ENCODE data around the gene SH3BP5.
A peak's percentile ranks its signal among the peaks of the same experiment; 100 is the strongest.

Gene SH3BP5

DNA sequence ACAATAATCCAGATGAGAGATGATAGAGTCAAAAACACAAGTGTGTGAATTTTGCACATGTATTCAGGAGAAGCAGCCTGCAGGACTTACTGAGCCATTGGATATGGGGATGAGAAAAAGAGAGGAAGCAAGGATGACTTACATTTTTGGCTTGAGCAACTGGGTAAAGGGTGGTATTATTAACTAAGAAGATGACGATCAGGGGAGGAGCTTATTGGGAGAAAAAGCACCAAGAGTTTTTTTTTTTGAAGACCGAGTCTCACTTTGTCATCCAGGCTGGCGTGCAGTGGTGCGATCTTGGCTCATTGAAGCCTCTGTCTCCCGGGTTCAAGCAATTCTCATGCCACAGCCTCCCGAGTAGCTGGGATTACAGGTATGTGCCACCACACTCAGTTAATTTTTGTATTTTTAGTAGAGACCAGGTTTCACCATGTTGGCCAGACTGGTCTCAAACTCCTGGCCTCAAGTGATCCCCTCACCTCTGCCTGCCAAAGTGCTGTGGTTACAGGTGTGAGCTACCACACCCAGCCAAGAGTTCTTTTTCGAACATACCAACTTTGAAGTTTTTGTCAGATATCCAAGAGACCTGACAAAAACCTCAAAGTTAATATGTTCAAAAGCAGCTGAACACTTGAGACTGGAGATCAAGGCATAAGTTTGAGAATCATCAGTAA lies 14.8 kb upstream of the SH3BP5 start:
- DNase-seq = no peak

DNA sequence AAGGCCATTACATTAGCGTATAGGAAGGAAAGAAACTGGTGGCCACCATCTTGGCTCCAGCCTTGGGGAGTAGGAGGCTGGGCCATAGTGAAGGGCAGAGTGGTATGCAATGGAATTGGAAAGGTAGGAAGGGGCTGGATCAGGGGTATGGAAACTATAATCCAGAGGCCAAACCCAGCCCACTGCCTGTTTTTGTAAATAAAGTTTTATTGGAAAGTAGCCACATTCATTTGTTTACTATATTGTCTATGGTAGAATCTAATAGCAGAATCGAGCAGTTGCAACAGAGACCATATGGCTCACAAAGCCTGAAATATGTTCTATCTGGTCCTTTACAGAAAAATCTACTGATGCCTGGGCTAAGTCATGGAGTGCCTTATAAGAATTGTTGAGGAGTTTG lies 14.1 kb upstream of the SH3BP5 start:
- DNase-seq = no peak

DNA sequence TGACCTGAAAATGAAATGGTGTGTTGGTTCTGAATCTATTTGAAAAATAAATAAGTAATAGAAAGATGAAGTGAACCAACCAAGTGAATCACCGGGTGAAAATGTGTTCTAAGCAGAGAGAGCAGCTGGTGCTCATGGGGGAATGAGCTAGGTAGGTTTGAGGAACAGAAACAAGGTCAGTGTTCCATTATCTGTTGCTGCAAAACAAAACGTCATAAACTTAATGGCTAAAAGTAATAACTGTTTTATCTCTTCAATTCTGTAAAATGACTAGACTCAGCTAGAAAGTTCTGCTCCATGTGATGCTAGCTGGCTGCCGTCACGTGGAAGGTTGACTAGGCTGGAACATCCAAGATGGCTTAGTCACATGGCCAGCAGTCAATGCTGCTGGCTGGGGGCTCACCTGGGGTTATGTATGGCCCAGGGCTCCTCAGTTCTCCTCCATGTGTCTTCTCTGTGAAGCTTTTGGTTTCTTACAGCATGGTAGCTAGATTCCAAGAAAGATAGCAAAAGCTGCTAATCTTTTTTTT lies 13.3 kb upstream of the SH3BP5 start:
- no peak for DNase-seq

DNA sequence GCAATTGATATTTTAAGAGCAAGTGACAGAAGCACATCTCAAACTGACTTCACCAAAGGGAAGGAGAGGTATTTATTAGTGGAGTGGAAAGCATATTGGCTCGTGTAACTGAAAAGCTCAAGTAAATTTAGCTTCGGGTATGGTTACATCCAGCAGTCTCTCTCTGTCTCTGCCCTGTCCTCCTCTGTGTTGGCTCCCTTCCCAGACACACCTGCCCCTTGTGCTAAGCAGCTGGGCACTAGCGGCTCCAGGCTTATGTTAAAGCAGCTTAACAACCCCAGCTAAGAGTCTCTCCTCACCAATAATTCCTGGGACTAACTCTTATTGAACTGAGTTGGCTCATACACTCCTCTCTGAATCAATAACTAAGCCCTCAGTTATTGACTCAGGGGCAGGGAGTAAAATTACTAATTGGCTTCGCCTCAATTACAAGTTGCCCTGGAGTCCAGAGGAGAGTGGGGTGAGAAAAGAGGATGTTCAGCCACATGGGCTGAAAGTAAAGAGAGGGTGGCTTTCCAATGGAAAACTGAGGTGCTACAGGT lies 12.8 kb upstream of the SH3BP5 start:
- peak; percentile 95 for DNase-seq

DNA sequence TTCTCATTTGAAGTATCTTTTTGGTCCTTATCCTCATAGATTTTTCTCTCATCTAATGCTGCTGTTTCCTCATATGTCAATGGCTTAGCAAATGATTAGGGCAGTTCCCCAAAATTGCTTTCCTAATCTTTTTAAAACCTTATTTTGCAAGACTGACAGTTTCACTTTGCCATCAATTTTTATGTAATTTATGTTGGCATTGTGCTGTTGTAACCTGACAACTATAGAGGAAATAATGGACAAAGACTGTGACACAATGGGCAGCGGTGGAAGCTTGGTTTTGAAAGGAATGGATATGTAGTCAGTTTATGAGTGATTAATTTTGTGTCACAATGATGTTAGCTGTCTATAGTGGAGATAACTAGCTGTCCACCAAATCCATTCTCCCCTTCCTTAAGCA lies 10.6 kb upstream of the SH3BP5 start:
- no peak for DNase-seq

DNA sequence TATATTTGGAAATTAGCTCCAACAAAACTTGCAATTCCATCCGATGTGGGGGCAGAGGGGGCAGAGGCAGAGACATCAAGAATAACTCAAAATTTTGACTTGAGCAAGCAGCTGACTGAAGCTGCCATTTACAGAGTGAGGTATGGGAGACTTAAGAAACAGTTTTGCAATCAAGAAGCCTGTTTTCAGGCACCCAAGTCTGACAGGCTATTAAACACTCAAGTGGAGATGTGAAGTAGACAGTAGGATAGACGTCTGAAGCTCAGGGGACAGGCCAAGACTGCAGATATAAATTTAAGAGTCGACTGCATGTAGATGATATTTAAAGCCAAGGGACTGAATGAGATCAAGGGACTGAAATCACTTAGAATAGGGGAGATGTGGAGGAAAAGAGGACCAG lies 9.9 kb upstream of the SH3BP5 start:
- DNase-seq = no peak

DNA sequence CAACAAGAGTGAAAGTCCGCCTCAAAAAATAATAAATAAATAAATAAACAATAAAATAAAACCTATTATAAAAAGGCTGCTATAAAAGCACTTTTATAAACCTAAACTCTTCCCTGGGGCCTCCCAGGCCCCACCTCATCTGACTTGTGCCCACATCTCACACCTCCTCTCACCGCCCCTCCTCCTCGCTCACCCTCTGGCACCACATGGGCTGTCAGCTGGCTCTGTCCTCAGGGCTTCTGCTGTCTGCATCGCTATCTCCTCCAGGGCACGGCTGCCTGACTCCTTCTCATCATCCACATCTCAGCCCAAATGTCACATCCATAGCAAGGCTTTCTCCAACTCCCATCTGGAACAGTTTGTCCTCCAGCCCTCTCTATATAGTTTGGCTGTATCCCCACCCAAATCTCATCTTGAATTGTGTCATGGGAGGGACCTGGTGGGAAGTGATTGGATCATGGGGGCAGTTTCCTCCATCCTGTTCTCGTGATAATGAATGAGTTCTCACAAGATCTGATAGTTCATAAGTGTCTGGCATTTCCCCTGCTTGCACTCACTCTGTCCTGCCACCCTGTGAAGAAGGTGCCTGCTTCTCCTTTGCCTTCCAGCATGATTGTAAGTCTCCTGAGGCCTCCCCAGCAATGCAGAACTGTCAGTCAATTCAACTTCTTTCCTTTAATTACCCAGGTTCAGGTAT lies 8.8 kb upstream of the SH3BP5 start:
- DNase-seq = no peak

DNA sequence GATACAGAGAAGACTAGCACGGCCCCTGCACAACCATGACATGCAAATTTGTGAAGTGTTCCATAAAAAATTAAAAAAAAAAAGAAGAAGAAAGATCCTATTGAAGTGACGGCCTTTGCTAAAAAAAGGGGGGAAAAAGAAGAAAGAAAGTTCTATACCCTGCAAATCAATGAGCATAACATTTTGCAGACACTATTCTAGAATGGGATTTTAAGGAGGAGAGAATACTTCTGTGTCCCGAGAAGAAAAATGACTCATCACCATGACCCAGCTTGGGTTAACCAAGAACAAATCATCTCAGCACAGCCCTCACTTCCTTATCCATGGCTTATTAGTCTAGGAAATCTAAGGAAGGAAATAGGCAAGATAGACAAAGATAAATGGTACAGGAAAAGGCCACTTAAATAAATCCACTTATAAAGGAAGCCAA lies 7.4 kb upstream of the SH3BP5 start:
- DNase-seq = no peak

DNA sequence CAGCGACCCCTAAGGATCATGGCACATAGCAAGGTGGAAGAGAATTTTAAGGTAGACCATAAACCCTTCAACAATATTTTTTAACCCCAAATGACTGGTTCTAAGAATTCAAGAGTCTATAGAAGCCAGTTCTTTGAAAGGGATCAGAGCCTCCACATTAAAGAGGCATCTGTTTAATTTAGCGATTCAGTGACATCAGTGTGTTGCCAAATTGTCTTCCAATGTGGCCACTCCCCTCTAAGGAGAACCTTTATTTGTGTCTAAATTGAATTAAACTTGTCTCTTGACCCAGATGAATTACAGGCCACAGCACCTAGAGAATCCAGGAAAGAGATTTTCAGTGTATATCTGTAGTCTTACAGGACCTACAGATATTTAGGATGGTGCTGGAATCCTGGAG lies 6.6 kb upstream of the SH3BP5 start:
- DNase-seq = no peak

DNA sequence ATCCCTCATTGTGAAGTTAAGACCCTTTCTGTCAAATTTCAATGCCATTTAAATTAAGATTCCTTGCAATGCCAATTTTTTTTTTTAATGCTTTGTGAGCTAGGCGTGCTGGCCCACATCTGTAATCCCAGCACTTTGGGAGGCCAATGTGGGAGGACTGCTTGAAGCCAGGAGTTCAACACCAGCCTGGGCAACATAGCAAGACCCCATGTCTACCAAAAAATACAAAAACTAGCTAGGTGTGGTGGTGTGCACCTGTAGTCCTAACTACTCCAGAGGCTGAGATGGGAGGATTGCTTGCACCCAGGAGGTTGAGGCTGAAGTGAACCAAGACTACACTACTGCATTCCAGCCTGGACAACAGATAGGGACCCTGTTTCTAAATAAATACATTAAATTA lies 5.6 kb upstream of the SH3BP5 start:
- no peak for DNase-seq

DNA sequence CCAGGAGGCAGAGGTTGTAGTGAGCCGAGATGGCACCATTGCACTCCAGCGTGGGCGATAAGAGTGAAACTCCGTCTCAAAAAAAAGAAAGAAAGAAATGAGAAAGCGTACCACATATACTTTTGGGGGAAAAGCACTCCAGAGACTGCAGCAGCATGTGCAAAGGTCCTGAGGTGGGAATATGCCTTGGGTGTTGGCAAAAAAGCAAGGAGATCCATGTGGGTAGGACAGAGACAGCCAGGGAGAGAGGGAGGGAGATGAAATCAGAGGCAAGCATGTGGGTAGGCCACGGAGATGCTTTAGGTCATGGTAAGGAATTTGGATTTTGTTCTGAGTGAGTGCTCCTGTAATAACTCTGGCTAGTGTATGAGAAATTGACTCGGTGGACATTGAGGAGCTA lies 3.7 kb upstream of the SH3BP5 start:
- no peak for DNase-seq

DNA sequence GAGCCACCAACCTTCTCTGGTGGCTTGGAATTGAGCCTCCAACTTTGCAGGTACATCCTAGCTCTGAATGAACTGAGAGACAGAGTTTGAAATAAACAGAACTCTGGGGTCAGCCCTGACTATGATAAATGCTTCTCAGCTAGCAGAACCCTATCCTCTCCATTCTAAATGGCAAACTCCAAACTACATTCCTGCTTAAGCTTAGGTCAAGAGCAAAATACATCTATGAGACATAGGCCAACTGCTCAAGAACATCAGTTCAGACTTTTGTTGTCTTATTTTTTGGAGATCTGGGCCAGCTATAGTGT lies 1.5 kb upstream of the SH3BP5 start:
- DNase-seq = no peak

DNA sequence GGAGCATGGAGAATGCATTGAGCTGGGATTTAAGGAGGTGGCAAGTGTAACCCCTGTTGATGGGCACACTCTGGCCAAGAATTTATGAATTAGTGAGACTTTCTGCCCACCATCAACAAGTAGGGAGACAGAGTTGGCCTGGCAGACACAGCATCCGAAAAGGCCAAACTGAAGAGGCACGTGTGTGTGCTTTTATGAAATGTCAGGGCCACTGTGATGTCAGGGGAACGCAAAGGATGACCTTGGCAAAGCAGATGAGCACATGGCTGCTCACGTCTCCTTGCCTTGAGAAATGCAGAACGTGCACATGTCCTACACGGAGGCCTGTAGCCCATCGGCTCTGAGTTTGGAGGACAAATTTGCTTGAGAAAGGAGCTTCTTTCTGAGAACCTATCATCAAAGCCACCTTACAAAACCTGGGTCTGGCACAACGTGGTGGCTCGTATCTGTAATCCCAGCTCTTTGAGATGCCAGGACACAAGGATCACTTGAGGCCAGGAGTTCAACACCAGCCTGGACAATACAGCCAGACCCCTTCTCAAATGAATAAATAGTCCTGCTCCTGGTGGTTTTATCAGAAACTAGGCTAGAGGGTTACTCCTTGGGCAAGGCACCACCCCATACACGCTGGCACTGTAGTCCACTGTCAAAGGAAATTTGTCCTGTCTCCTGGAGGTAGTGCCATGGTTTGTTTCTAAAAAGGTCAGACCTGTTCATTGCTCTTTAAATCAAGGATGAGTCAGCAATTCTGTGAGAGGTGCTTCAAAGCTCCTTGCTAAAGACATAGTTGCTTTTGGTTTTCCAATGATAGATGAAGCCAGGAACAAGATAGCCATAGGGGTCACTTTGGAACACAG lies 941 bp upstream of the SH3BP5 start:
- no peak for DNase-seq

DNA sequence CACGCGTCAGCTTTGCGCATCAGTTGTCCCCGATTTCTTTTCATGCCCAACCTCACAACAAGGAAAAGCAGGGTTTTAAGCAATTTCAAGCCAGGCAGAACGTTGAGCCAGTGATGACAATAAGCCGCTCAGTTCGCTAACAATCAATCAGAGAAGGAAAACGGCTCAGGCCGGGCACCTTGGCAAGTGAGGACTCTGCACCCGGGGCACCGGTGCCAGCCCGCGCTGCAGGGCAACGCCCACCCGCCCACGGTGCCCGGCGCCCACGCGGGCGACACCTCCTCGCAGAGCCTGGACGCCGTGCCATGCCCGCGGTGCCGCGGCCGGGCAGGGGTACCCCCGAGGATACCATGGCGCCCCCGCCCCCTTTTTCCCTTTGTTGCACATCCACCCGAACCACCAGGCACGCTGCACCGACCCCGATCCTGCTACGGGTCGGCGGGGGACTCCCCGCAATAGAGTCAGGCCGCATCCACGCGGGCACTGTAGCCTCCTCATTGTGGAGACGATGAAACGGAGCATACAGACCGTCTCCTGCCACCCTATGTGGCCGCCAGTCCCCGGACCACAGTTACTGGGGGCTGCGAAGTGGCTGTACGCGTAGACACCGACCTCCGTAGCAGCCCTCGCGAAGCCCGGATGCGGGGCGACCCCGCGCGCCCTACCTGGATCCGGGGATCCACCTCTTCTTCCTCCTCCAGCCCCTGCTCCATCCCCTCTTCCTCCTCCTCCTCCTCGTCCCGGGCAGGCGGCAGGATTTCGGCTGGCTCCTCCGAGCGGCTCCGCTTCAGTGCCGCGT lies 581 bp downstream of the SH3BP5 start:
- no peak for DNase-seq

DNA sequence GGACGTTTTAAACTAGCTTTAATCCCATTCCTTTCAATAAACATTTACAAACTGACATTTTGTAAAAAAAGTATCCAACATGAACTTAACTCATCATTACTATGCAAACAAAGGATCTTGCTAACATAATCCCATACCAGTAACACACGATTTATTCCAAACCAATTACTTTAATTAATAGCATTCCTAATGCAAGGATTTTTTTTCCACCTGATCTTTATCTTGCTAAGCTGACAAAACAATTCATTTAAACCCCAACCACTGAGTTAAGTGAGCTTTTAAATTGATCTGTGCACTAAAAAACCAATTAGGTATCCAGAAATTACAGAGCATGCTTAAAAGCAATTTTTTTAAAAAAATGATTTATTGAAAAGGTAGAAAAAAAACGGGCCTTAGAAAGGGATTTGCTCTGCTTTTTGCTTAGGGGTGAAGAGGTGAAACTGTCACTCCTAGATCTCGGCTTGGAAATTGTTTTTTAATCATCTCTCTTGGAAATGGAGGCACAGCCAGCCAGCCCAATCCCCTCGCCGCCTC lies 1.2 kb downstream of the SH3BP5 start:
- no peak for DNase-seq

DNA sequence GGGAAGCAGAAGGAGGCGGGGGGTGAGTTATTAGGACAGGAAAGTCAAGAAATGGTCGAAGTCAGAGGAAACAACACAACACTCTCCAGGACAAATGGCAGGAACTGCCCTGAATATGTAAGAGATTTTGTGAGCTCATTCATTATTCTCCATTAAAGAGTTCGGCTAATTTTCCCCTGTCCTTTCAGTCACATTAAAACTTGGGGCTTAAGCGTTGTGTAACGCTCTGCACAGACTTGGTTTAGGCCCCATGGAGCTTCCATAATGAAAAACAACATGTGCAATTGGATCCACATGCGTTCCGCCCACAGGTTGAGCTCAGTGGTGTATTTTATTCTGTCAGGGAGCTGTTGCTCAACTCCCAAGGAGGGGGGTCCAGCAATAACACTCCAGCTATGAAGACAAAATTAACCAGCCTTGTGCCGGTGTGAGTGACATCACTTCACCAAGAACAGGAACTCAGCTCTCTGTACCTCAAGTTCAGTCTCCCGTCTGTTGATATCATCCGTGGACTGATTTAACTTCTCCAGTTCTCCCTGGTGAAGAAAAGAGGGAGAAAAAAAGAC lies 2.3 kb downstream of the SH3BP5 start:
- no peak for DNase-seq

DNA sequence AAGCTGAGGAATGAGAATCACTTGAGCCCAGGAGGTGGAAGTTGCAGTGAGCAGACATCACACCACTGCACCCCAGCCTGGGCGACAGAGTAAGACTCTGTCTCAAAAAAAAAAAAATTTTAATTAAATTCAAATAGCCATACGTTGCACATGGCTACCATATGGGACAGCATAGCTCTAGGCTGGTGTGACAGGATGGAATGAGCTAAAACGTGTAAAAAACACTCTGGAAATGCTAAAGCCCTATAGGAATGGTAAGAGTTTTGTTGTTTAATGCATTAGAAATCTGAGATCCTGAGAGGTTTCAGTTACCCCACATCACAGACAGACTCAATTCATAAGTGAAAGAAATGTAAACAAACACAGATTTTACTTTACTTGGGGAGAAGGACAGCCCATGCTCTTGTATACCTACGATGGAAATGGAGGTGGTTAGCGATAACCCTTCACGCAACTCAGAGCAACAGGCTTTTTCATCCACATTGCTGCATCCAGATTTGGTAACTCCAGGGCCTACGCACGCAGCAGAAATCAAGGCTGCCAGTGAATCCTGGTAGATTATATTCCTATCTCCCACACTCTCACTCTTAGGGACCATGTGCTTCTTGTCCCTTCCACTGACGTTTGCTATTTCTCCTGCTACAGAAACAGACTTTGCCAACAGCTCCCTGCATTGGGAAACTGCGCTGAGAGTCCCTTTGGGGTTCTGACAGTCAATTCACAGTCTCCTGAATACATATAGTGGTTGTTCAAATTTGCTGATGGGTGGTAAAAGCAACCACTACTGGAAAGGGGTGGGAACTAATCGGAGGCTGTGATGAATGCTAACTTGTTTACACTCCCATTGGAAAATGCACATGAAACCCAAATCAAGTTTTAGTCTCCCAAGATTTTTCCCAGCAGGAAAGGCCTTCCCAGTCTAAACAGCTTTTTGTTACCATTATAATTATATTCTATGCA lies 3.1 kb downstream of the SH3BP5 start:
- no peak for DNase-seq

DNA sequence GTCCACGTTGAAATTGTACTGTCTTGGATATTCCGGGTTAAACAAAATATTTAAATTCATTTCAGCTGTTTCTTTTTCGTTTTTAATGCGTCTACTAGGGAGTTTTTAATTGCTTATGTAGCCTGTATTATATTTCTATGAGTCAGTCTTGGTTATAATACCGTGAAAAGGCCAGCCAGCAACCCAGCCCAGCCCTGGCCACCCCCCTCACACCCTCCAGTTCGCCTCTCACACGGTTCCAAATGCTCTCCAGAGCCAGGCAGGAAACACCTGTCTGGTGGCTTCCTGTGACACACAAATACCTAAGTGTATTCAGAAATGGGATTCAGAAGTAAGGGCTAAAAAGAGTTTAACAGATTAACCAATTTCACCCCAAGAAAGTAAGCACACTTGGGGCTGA lies 4.4 kb downstream of the SH3BP5 start:
- DNase-seq = peak; percentile 68

DNA sequence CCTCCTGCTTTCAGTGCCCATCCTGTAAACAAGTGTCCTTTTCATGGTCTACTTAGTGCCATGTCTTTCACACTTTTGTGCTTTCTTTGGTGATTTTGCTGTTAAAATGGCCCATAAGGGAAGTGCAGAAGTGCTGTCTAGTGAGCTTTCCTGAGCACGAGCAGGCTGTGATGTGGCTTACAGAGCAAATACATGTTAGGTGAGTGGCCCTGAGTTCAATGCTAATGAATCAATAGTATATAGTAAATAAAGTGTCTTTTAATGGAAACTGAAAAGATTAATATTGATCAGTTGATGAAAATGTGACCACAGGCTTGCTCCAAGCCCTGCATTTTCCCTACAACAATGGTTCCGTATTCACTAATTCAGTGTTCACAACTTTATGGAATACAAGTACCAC lies 5.7 kb downstream of the SH3BP5 start:
- no peak for DNase-seq

DNA sequence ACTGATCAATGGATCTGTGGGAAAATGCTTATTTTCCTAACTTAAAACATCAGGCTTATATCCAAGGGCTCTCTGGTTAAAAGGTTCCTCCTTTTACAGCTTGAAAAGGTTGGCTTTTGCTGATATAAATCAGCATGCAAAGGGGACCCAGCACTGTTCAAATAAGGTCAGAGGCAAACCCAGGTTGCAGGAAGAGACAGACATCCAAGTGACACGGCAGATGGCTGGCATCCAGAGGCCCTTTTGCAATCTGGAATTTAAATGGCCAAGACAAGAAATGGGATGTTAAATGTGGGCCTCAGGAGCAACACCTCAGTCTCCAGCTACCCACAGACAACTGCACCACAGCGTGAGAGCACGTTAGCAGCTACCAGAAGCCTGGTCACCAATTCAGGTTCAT lies 6.3 kb downstream of the SH3BP5 start:
- DNase-seq = no peak

DNA sequence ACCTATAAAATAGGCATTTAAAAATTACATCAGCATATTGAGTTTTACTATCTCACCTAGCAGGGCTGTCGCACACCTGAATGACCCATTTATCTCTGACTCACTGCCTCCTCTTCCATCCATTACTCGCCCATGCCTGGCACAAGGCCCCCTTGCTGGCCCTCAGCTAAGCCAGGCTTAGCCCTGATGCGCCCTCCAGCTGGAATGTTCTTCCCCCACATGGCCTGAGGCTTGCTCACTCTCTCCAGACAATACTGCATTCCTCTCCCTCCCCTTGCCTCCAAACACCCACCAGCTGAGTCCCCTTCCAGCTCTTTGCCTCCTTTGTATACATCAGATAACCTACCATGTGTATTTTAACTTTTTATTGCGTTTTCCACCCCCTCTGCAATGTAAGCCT lies 7.2 kb downstream of the SH3BP5 start:
- no peak for DNase-seq
